ENCODE data around the gene FRMD7. TPM values are rescaled to one million over a fixed set of nuclear protein-coding genes. Genes with fewer than 3 reads are reported as not detected.
A peak's percentile ranks its signal among the peaks of the same experiment; 100 is the strongest.
"Not testable (repeated sequence)": the region's sequence is repeated elsewhere in the genome, so short reads cannot be mapped to it uniquely, and the experiment has no call there.

Gene FRMD7
- polyA plus RNA-seq, 1 donor, result 0.06 TPM

DNA sequence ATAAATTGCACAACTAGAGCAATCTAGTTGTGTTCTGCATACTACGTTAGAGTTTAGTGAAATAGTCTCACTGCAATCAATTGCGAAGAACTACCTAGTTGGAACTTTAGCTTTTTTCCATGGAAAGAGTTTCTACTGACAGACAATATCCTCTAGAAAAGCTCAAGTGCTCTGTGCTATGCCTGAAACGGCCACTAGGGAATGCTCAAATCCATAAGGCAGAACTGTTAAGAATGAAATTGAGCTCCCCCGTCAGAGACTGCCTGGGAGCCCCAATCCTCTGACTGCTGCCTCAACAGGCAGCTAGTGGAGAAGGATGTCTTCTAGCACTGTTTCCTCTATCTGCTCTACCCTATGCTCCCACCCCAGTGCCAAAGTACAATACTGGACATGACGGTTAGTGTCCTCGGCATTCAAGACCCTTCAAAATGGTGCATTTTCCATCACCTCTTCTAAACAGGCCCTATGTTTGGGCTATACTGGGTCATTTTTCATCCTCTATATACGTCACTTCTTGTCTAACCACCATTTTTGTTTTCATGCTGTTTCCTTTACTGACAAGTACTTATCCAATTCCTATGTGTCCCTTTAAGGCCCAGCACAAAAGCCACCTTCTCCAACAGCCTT, 35.3 kb downstream of the FRMD7 start:
- peak; percentile 58 for DNase-seq

- no peak for DNase-seq
Measured at GRCh38 chrX:132090403-132091159, 37.2 kb downstream of the FRMD7 start.

- DNase-seq, result no peak
Measured at GRCh38 chrX:132088864-132089263, 39.0 kb downstream of the FRMD7 start.

DNA sequence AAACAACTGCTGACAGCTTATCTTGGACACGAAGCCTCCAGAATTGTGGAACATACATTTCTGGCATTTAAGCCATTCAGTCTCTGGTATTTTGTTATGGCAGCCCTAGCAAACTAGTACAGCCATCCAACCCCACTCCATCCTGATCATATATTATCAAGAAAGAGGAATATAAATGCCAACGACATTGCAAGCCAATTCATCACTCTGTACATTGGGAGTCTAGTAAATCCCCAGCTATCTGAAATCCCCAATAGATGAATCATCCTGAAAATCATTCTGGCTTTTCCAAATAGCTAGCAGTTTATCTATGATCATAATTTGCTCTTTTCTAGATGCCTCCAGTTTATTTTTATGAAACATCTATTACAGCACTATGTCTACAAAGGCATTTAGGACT, 41.1 kb downstream of the FRMD7 start:
- no peak for DNase-seq

DNA sequence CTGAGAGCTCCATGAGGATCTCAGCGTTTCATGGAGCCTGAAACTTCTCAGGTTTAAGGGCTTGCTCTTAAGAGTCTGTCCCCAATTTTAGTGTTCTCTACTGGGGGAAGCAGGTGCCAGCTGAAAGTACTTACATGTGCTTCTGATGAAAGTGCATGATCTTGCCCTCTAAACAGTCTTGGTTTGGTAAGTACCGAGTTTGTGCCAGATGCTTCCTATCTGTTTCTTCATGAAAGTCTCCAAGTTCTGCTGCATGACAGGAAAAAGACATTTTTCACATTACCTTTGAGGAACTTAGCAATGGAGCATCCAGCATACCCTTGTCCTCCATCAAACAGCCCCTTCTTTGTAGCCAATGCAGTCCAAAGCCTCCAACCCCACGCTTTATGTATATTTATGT, 42.0 kb downstream of the FRMD7 start:
- no peak for DNase-seq

GRCh38 chrX:132077912-132078311, 49.9 kb downstream of the FRMD7 start:
- no peak for DNase-seq

GRCh38 chrX:132077414-132077813, 50.4 kb downstream of the FRMD7 start:
- no peak for DNase-seq

DNA sequence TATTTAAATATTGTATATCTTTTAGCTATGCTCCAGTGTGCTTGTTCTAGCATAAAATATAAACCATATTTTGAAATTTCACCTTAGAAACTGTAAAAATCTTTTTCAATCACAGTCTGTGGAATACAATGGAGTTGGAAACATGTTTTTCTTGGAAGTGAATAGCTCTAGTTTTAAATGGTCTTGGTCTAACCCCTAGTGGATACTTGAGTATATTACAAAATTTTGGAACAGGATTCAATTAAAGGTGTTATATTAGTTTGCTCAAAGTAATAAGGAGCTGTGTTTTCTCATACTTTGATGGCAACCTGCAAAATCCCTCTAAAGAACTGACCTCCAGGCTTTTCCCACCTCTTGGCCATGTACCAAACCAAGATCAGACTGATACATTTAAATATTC, 56.6 kb downstream of the FRMD7 start:
- no peak for DNase-seq

DNA sequence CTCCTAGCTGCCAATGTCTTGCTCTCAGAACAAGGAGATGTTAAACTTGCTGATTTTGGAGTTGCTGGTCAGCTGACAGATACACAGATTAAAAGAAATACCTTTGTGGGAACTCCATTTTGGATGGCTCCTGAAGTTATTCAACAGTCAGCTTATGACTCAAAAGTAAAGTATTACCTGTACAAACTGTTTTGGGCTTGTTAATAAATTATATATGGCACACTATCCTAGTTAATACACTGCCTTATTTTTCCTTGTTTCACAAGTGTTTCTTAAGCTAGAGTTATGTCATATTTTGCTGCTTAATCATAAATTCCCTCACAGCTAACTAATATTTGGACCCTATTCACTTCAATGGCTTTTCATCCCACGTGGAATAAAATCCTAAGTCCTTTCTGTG, 59.4 kb downstream of the FRMD7 start:
- no peak for DNase-seq

DNA sequence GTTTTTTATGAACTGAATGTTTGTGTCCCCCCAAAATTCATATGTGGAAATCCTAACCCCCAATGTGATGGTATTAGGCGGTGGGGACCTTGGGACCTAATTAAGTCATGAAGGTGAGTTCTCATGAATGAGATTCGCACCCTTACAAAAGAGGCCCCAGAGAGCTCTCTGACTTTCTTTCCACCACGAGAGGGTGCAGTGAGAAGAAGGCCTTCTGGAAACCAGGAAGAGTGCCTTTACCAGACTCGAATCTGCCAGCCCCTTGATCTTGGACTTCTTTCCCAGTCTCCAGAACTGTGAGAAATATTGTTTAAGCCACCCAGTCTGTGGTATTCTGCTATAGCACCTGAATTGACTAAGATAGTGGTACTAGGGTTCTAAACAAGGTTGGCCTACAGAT, 64.0 kb downstream of the FRMD7 start:
- no peak for DNase-seq

DNA sequence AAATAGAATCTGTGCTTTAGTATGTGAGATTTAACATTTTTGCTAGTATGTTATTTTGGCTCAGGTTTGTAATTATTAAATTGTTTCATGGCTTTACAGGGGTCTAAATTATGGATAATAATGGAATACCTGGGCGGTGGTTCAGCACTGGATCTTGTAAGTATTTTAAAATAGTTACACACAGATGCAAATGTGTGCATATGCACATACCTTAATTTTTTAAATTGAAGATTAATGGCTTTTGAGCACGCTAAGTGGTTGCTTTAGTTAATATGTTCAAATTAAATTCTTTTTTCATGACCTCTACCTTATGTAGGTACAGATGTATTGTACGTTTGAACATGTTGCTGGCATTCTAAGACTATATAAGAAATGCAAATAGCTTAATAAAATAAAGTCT, 64.5 kb downstream of the FRMD7 start:
- DNase-seq, result no peak

- no peak for DNase-seq
Measured at GRCh38 chrX:132059973-132060540, 67.8 kb downstream of the FRMD7 start.

- DNase-seq, result no peak
Measured at GRCh38 chrX:132058975-132059374, 68.8 kb downstream of the FRMD7 start.

DNA sequence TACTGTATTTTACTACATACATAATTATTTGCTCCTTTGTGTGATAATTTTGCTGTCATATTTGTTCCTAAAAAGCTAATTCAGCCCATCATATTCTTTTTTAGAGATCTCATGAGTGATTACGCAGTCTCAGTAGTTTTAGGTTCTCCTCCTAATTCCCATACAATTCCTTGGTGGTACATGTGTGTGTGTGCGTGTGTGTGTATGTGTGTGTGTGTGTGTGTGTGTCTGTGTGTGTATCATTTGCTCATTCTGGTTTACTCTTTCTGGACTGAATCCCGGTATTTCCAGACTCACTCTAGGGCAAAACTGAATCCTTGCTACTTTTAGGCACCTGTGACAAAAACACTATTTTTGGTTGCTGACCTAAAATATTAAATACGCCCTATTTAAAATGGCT, 69.8 kb downstream of the FRMD7 start:
- DNase-seq, result no peak

DNA sequence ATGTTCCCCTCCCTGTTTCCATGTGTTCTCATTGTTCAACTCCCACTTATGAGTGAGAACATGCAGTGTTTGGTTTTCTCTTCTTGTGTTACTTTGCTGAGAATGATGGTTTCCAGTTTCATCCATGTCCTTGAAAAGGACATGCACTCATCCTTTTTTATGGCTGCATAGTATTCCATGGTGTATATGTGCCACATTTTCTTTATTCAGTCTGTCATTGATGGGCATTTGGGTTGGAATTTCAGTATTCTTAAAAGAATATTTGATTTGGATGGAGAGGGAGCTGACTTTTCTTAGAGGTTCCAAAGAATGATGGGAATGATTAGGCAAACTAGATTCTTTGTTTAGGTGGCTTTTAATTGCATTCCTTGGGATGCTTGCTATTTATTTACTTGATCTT, 76.0 kb downstream of the FRMD7 start:
- not testable (repeated sequence) for DNase-seq

GRCh38 chrX:132046533-132046932, 81.3 kb downstream of the FRMD7 start:
- DNase-seq, result no peak

- DNase-seq, result no peak
Measured at GRCh38 chrX:132045456-132045855, 82.4 kb downstream of the FRMD7 start.

DNA sequence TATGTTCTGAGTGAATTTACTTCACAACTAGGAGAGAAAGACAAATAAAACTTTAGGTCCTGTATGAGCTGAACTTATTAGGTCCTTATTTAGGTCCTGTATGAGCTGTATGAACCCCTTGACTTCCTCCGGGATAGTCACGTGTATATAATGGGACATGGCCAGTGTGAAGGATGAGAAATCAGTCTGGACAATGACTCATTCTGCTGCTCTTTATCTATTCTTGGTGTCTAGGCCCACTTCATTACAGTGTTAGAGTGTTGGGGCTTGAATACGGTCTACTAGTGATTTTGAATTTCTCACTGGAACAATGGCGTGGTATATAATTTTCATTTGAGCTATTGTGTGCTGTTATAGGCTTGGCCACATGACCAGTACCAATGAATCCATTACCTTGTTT, 82.9 kb downstream of the FRMD7 start:
- DNase-seq, result no peak

- no peak for DNase-seq
Measured at GRCh38 chrX:132043977-132044376, 83.8 kb downstream of the FRMD7 start.

GRCh38 chrX:132041015-132041414, 86.8 kb downstream of the FRMD7 start:
- no peak for DNase-seq

DNA sequence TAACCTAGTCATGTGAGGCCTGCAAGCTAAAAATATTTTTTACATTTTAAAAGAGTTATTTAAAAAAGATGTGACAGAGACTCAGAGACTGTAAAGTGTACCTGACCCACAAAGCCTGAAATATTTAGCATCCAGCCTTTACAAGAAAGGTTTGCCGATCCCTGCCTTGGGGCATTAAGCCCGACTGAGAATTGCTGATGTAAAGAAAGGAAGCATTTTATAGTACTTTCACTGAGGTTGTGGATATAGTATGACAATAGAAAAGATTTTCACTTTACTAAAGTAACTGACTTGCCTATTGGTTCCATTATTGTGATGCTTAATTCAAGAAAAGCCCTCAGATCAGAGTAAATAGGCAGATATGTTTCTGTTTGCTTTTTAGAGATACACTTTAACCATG, 87.8 kb downstream of the FRMD7 start:
- no peak for DNase-seq

DNA sequence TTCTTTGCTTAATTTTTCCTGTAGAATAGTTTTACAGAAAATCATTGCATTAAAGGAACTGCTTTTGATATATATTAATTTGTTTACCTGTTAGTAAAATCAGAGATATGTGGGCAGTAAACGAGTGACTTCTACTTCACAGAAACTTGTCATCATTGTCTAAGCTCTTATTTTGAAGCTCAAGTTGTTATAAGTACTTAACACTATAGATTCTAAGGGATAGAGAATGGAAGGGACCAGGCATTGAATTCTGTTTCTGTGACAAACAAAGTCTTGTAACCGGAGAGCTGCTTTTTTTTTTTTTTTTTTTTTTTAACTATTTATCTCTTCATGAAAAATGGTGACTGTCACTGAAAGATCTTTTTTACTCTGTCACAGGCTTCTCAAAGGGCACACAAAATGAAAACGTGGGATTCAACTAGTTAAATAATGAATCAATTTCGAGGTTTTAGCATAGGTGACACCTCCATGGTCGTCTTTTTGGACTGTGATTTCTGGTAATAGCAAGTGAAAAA, 90.3 kb downstream of the FRMD7 start:
- no peak for DNase-seq

GRCh38 chrX:132034648-132035047, 93.2 kb downstream of the FRMD7 start:
- no peak for DNase-seq

DNA sequence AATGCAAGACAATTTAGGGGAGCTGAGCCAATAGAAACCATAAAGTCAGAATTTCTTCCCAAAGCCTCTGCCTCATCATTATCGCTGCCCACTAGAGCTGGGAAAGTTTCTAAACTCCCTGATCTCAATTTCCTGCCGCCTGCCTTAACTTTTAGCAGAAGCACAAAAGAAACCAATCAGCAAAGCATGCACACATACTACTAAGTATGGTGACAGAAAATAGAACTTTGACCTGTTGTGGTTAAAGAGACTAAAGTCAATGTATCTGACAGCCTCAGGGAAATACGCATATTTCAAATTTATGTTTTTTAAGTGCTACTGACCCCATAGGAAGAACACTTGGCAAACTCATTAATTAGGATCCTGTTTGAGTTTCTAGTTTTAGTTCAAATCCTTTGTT, 94.7 kb downstream of the FRMD7 start:
- DNase-seq, result no peak
